ENCODE data around the gene ZNF23. TPM values are rescaled to one million over a fixed set of nuclear protein-coding genes. Genes with fewer than 3 reads are reported as not detected.

ZNF23 gene
- total RNA-seq, 1 donor from 2014 or later: 8.3 TPM

- no peak for TF ChIP-seq CTCF (IDR thresholded peaks at IDR 0.05; ENCODE audit: unreplicated experiment)
- Mint-ChIP-seq H3K27ac (ENCODE audit: unreplicated experiment) (no peak overlapping the region), H3K36me3 (ENCODE audit: low read depth, unreplicated experiment) (no peaks in the 10 kb centered on the region)
Measured at GRCh38 chr16:71406316-71406715, 55.7 kb downstream of the ZNF23 start.

GRCh38 chr16:71404364-71404763 lies 57.7 kb downstream of the ZNF23 start:
- no peaks in the 10 kb centered on the region for H3K4me1 Mint-ChIP-seq (ENCODE audit: unreplicated experiment)
- TF ChIP-seq CTCF (IDR thresholded peaks at IDR 0.05; ENCODE audit: unreplicated experiment): no peak

More at GRCh38 chr16:71406316-71406715, 55.7 kb downstream of the ZNF23 start:
- Mint-ChIP-seq H3K4me3 (ENCODE audit: unreplicated experiment) (no peak overlapping the region), H3K4me1 (ENCODE audit: unreplicated experiment) (no peaks in the 10 kb centered on the region), H3K9me3 (ENCODE audit: unreplicated experiment) (no peaks in the 10 kb centered on the region), H3K27me3 (ENCODE audit: unreplicated experiment) (peaks cover 9% of the 10 kb centered on the region)
- no peak for DNase-seq (ENCODE audit: low spot score)

GRCh38 chr16:71402674-71403073 lies 59.4 kb downstream of the ZNF23 start:
- Mint-ChIP-seq H3K4me3 (ENCODE audit: unreplicated experiment) (no peak overlapping the region), H3K9me3 (ENCODE audit: unreplicated experiment) (no peaks in the 10 kb centered on the region), H3K27ac (ENCODE audit: unreplicated experiment) (no peak overlapping the region), H3K27me3 (ENCODE audit: unreplicated experiment) (peaks cover 6% of the 10 kb centered on the region), H3K4me1 (ENCODE audit: unreplicated experiment) (no peaks in the 10 kb centered on the region), H3K36me3 (ENCODE audit: low read depth, unreplicated experiment) (no peaks in the 10 kb centered on the region)
- DNase-seq (ENCODE audit: low spot score): no peak
- TF ChIP-seq CTCF (IDR thresholded peaks at IDR 0.05; ENCODE audit: unreplicated experiment): no peak

More at GRCh38 chr16:71404364-71404763, 57.7 kb downstream of the ZNF23 start:
- no peak overlapping the region for H3K4me3 Mint-ChIP-seq (ENCODE audit: unreplicated experiment)
- no peaks in the 10 kb centered on the region for H3K9me3 Mint-ChIP-seq (ENCODE audit: unreplicated experiment)
- no peak overlapping the region for H3K27ac Mint-ChIP-seq (ENCODE audit: unreplicated experiment)
- peaks cover 6% of the 10 kb centered on the region for H3K27me3 Mint-ChIP-seq (ENCODE audit: unreplicated experiment)
- no peaks in the 10 kb centered on the region for H3K36me3 Mint-ChIP-seq (ENCODE audit: low read depth, unreplicated experiment)
- no peak for DNase-seq (ENCODE audit: low spot score)

GRCh38 chr16:71402007-71402406 lies 60.0 kb downstream of the ZNF23 start:
- no peak overlapping the region for H3K4me3 Mint-ChIP-seq (ENCODE audit: unreplicated experiment)
- no peaks in the 10 kb centered on the region for H3K9me3 Mint-ChIP-seq (ENCODE audit: unreplicated experiment)
- H3K27ac Mint-ChIP-seq (ENCODE audit: unreplicated experiment): no peak overlapping the region
- H3K36me3 Mint-ChIP-seq (ENCODE audit: low read depth, unreplicated experiment): no peaks in the 10 kb centered on the region
- no peak for TF ChIP-seq CTCF (IDR thresholded peaks at IDR 0.05; ENCODE audit: unreplicated experiment)
- no peak for DNase-seq (ENCODE audit: low spot score)
- no peaks in the 10 kb centered on the region for H3K4me1 Mint-ChIP-seq (ENCODE audit: unreplicated experiment)
- peaks cover 6% of the 10 kb centered on the region for H3K27me3 Mint-ChIP-seq (ENCODE audit: unreplicated experiment)

GRCh38 chr16:71399801-71400563 lies 62.1 kb downstream of the ZNF23 start:
- no peak for DNase-seq (ENCODE audit: low spot score)
- no peaks in the 10 kb centered on the region for H3K4me1 Mint-ChIP-seq (ENCODE audit: unreplicated experiment)
- no peak for TF ChIP-seq CTCF (IDR thresholded peaks at IDR 0.05; ENCODE audit: unreplicated experiment)
- no peak overlapping the region for H3K27ac Mint-ChIP-seq (ENCODE audit: unreplicated experiment)
- no peak overlapping the region for H3K4me3 Mint-ChIP-seq (ENCODE audit: unreplicated experiment)
- peaks cover 2% of the 10 kb centered on the region for H3K27me3 Mint-ChIP-seq (ENCODE audit: unreplicated experiment)
- no peaks in the 10 kb centered on the region for H3K36me3 Mint-ChIP-seq (ENCODE audit: low read depth, unreplicated experiment)
- H3K9me3 Mint-ChIP-seq (ENCODE audit: unreplicated experiment): no peaks in the 10 kb centered on the region
